Measurements from ENCODE around the gene ZC3H7A. TPM values are rescaled to one million over a fixed set of nuclear protein-coding genes. Genes with fewer than 3 reads are reported as not detected.
A peak's percentile ranks its signal among the peaks of the same experiment; 100 is the strongest.

Gene ZC3H7A
- total and polyA plus RNA-seq, 2 of the 13 experiments (the other 11 are each of a cell fraction or from before 2014, with no cell fraction given): 29.2 to 36.8 TPM

DNA sequence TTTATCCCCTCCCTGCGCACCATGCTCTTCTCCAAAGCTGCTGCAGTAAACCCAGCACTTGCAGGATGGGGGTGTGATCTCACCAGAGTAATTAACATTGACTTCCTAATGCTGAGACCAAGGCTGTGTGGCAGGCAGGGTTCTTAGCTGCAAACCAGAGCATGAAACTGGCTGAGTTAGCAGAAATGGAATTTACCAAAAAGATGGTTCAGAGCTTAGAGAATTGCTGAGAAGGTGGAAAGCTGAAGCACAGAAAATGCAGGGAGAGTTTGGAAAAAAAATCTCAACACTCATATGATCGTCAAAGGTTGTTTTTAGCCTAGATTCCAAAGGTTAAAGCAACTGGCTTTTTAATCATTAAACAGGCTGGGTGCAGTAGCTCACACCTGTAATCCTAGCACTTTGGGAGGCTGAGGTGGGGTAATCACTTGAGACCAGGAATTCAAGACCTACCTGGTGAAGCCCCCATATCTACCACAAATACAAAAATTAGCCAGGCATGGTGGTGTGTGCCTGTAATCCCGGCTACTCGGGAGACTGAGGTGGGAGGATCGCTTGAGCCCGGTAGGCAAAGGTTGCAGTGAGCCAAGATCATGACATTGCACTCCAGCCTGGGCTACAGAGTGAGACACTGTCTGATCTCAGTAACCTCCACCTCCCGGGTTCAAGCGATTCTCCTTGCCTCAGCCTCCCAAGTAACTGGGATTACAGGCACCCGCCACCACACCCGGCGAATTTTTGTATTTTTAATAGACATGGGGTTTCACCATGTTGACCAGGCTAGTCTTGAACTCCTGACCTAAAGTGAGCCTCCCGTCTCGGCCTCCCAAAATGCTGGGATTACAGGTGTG lies 48.4 kb downstream of the ZC3H7A start (continued):
- TF ChIP-seq, protein P1, sequence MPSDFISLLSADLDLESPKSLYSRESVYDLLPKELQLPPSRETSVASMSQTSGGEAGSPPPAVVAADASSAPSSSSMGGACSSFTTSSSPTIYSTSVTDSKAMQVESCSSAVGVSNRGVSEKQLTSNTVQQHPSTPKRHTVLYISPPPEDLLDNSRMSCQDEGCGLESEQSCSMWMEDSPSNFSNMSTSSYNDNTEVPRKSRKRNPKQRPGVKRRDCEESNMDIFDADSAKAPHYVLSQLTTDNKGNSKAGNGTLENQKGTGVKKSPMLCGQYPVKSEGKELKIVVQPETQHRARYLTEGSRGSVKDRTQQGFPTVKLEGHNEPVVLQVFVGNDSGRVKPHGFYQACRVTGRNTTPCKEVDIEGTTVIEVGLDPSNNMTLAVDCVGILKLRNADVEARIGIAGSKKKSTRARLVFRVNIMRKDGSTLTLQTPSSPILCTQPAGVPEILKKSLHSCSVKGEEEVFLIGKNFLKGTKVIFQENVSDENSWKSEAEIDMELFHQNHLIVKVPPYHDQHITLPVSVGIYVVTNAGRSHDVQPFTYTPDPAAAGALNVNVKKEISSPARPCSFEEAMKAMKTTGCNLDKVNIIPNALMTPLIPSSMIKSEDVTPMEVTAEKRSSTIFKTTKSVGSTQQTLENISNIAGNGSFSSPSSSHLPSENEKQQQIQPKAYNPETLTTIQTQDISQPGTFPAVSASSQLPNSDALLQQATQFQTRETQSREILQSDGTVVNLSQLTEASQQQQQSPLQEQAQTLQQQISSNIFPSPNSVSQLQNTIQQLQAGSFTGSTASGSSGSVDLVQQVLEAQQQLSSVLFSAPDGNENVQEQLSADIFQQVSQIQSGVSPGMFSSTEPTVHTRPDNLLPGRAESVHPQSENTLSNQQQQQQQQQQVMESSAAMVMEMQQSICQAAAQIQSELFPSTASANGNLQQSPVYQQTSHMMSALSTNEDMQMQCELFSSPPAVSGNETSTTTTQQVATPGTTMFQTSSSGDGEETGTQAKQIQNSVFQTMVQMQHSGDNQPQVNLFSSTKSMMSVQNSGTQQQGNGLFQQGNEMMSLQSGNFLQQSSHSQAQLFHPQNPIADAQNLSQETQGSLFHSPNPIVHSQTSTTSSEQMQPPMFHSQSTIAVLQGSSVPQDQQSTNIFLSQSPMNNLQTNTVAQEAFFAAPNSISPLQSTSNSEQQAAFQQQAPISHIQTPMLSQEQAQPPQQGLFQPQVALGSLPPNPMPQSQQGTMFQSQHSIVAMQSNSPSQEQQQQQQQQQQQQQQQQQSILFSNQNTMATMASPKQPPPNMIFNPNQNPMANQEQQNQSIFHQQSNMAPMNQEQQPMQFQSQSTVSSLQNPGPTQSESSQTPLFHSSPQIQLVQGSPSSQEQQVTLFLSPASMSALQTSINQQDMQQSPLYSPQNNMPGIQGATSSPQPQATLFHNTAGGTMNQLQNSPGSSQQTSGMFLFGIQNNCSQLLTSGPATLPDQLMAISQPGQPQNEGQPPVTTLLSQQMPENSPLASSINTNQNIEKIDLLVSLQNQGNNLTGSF (CRISPR knock-in tag; IDR thresholded peaks at IDR 0.05): peak; percentile 26; the same call in 1 of the 2 replicates
- TF ChIP-seq ZNF792 (CRISPR knock-in tag; IDR thresholded peaks at IDR 0.05): no peak
- 0 out of 2 replicates have a peak, but pooled peaks have one; percentile 31 for TF ChIP-seq PHF8 (CRISPR knock-in tag; IDR thresholded peaks at IDR 0.05)
- TF ChIP-seq ZNF598 (CRISPR knock-in tag; IDR thresholded peaks at IDR 0.05; ENCODE audit: borderline replicate concordance): no peak
- no peak for TF ChIP-seq ZBTB21 (CRISPR knock-in tag; IDR thresholded peaks at IDR 0.05)
- no peak for TF ChIP-seq ZNF749 (CRISPR knock-in tag; IDR thresholded peaks at IDR 0.05; ENCODE audit: borderline replicate concordance)
- peak; percentile 56; the same call in 1 of the 2 replicates for TF ChIP-seq BRD4 (CRISPR knock-in tag; IDR thresholded peaks at IDR 0.05)
- TF ChIP-seq, protein P2, sequence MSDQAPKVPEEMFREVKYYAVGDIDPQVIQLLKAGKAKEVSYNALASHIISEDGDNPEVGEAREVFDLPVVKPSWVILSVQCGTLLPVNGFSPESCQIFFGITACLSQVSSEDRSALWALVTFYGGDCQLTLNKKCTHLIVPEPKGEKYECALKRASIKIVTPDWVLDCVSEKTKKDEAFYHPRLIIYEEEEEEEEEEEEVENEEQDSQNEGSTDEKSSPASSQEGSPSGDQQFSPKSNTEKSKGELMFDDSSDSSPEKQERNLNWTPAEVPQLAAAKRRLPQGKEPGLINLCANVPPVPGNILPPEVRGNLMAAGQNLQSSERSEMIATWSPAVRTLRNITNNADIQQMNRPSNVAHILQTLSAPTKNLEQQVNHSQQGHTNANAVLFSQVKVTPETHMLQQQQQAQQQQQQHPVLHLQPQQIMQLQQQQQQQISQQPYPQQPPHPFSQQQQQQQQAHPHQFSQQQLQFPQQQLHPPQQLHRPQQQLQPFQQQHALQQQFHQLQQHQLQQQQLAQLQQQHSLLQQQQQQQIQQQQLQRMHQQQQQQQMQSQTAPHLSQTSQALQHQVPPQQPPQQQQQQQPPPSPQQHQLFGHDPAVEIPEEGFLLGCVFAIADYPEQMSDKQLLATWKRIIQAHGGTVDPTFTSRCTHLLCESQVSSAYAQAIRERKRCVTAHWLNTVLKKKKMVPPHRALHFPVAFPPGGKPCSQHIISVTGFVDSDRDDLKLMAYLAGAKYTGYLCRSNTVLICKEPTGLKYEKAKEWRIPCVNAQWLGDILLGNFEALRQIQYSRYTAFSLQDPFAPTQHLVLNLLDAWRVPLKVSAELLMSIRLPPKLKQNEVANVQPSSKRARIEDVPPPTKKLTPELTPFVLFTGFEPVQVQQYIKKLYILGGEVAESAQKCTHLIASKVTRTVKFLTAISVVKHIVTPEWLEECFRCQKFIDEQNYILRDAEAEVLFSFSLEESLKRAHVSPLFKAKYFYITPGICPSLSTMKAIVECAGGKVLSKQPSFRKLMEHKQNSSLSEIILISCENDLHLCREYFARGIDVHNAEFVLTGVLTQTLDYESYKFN (CRISPR knock-in tag; conservative IDR thresholded peaks at IDR 0.05): peak; percentile 100
- TF ChIP-seq GFI1 (CRISPR knock-in tag; IDR thresholded peaks at IDR 0.05; ENCODE audit: borderline replicate concordance): peak; percentile 97
- TF ChIP-seq, protein P3, sequence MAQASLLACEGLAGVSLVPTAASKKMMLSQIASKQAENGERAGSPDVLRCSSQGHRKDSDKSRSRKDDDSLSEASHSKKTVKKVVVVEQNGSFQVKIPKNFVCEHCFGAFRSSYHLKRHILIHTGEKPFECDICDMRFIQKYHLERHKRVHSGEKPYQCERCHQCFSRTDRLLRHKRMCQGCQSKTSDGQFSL (CRISPR knock-in tag; IDR thresholded peaks at IDR 0.05): no peak
- TF ChIP-seq TRIM24 (CRISPR knock-in tag; IDR thresholded peaks at IDR 0.05): no peak
- TF ChIP-seq ZNF7 (CRISPR knock-in tag; IDR thresholded peaks at IDR 0.05): peak; percentile 91
- TF ChIP-seq MYC (CRISPR knock-in tag; IDR thresholded peaks at IDR 0.05; ENCODE audit: borderline replicate concordance): no peak
- no peak for TF ChIP-seq KAT2B (IDR thresholded peaks at IDR 0.05; ENCODE audit: borderline replicate concordance, low read depth, low read length)
- TF ChIP-seq ZBTB20 (CRISPR knock-in tag; IDR thresholded peaks at IDR 0.05; ENCODE audit: borderline replicate concordance, low read depth): peak; percentile 78; the same call in 1 of the 2 replicates
- TF ChIP-seq CREB1 (IDR thresholded peaks at IDR 0.05): no peak
- peak; percentile 71 for TF ChIP-seq CREB1 (CRISPR knock-in tag; IDR thresholded peaks at IDR 0.05)
- TF ChIP-seq NR1H2 (CRISPR knock-in tag; IDR thresholded peaks at IDR 0.05; ENCODE audit: borderline replicate concordance, low read depth): no peak
- TF ChIP-seq, protein P4, sequence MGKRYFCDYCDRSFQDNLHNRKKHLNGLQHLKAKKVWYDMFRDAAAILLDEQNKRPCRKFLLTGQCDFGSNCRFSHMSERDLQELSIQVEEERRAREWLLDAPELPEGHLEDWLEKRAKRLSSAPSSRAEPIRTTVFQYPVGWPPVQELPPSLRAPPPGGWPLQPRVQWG (CRISPR knock-in tag; IDR thresholded peaks at IDR 0.05; ENCODE audit: borderline replicate concordance, low read depth): no peak

All from HepG2 (cell line).